ENCODE data around the gene E2F2.

The E2F2 gene

DNA sequence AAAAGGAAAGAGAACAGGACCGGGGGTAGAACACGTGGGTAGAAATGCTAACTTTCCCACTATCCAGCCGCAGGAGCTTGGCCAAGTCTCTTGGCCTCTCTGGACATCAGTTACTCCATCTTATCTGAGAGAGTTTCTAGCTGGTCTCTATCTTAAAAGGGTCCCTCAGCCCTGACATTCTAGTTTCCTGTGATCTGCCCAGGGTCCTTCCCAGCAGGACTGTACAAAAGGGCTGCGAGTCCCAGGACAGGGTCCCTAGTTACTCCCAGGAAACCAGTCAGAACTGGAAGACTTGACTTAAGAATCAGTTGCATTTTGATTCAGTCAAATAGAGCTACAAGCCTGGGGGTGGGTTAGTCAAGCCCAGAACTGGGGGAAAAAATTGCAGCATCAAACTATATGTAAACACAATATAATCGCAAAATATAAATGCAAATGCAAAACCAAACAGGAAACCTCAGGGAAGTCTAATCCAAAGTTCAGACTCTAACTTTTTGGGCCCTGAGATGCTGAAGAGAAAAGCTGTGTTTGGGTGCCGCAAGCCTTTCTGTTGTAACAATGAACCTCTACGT is 49.9 kb downstream of the E2F2 start:
- DNase-seq, result no peak

DNA sequence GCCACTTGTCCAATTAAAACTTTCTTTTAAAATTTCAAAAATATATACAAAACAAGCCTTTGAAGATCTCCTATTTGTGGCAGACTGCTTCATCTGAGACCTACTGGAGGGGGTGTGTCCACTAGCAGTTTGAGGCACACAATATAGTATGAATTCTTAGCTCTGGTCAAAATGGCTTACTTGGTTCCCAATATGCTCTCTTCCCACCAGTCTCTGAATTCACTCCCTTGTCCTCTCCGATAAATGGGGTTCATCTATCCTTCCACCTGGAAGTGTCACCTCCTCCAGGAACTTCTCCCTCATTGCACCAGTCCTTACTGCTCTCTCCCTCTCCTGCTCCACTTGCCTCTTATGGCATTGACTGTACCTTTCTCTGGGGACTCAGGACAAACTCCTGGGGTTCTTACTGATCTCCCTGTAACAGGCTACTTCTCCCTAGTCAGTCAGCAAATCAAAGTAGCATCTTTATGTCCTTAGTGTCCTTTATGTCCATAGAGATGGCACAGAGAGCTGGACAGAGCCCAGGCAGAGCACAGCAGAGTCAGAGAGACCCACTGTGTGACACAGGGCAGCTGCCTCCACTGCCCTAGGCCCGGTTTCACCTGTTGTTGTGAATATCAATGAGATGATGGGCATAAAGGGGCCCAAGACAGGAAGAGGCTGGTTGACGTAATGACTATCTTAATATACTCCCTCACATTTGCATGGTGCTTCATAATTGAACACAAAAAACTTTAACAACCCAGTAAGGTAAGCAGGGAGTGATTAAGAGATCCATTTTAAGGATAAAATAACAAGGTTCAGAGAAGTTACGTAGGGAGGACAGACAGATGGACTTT is 50.6 kb downstream of the E2F2 start:
- no peak for DNase-seq

DNA sequence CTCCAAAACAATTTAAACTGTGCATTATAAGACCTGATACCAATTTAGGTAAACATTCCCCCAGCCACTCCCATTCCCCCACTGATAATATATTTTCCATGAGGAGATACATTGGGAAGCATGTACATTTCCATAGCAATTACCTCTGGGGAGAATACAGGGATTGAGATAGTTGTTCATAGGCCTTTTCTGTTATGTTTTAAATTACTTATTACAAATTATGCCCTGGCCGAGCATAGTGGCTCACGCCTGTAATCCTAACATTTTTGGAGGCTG is 51.4 kb downstream of the E2F2 start:
- no peak for DNase-seq

DNA sequence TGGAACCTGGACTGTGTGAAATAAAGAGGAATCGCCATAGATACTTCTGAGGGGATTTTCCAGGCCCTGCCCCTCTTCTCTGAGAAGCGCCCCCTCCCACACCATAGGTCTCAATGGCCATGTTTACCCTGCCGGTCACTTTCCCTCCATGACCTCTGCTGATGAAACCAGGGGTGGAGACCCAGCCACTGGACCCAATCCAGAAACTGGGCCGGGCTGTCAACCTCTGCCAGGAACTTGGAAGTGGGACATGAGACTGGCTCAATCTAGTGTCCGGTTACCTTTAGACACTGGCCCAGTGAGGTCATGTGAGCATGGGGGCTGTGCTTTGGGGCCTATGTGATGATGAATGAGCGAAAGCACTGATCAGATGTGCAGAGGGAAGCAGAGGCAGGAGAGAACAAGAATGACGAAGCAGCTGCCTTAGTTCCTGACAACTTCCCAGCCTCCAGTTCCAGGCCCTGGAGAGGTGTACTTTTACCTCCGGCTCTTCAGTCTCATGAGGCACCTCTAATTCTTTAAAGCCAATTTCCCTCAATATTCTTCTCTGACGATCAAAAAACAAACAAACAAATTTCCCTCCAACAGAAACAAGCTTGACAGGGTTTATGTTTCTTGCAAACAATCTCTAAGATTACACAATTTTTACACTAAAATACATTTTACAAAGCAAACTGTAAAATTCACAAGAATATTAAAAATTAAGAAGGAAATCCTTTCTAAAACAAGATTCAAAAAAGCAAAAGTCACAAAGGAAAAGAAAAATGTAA is 52.0 kb downstream of the E2F2 start:
- no peak for DNase-seq

DNA sequence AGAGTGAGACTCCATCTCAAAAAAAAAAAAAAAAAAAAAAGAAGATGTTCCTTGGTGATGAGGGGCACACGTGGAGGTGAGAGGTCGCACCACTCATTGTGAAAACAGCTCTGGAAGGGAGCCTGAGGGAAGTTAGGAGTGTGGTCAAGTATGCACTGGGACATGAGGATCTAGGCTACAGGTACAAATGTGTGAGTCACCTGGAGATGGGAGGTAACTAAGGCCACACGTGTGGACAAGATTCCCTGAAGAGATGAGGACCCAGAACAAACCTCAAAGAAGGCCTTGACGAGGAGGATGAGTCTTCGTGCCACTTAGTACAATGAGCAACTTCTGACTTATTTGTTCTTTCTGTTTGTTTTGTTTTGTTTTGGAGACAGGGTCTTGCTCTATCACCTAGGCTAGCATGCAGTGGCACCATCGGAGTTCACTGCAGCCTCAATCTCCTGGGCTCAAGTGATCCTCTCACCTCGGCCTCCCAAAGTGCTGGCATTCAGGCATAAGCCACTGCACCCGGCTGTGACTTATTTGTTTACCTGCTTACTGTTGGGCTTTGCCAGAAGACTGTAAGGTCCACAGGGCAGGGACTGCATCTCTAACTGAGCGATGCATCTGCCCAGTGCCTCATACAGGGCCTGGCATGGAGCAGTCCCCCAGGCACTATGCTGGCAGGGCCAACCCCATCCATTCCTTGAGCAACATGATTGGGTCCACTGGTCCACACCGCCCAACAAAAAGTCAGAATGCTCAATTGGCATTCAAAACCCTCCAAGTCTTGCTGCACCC is 53.5 kb downstream of the E2F2 start:
- no peak for DNase-seq

DNA sequence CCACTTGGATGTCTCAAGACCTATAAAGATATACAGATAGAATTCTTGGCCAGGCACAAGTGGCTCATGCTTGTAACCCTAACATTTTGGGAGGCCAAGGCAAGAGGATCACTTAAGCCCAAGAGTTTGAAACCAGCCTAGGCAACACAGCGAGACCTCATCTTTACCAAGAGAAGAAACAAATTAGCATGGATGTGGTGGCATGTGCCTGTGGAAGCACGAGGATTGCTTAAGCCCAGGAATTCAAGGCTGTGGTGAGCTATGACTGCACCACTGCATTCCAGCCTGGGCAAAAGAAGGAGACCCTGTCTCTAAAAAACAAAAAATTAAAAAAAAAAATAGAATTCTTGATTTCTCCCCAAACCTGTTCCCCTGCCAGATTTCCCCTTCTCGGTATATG is 55.4 kb downstream of the E2F2 start:
- no peak for DNase-seq

DNA sequence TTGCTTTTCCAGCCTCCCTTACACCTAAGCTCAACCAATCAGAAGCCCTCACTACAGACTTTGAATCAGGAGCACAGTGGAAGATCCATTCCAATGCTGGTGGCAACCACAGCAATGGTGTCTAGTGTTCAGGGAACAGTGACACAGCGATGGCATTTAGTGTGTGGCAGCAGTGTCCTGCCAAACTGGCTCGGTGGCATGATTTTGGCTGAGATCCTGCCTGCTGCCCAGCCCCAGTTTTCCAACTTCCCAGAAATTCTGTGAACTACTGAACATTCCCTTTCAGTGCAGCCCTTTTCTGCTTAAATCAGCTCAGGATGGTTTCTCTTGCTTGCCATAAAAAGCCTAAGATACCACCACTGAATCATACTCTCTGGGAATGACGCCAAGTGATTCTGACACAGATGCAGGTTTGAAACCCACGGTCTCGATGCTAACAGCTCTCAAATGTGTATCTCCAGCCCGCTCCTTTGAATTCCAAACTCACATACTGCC is 55.9 kb downstream of the E2F2 start:
- DNase-seq, result no peak

DNA sequence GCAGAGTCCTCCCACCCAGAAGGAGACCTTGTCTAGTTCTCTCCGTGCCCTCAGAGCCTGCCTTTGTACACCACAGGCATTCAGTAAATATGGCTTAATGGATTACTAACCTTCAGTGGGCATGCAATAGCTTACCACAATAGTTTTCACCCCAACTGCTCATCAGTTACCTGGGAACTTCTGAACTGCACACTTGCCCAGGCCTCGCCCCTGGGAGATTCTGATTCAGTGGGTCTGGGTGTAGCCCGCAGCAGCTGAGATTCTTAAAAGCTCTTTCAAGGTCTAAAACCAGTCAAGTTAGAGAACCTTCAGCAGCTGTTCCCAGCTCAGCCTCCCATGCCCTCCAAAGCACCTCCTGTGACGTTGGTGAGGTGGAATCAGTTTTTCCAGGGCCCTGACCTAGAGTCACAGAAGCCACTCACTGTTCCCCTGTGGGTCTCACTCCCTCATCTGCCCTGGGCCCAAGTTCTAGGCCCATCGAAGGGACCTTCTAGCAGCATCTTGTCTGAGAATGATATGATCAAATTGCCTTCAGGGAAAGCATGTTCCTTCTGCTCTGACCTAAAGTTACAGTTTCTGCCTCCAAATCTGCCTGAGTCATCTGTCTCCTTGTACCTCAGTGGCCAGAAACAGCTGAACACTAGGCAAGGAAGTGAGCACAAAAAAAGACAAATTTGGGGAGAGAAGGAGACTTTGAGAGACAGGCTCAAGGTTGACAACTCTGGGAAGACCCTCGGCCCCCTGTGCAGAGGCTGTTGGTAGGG is 57.8 kb downstream of the E2F2 start:
- no peak for DNase-seq

DNA sequence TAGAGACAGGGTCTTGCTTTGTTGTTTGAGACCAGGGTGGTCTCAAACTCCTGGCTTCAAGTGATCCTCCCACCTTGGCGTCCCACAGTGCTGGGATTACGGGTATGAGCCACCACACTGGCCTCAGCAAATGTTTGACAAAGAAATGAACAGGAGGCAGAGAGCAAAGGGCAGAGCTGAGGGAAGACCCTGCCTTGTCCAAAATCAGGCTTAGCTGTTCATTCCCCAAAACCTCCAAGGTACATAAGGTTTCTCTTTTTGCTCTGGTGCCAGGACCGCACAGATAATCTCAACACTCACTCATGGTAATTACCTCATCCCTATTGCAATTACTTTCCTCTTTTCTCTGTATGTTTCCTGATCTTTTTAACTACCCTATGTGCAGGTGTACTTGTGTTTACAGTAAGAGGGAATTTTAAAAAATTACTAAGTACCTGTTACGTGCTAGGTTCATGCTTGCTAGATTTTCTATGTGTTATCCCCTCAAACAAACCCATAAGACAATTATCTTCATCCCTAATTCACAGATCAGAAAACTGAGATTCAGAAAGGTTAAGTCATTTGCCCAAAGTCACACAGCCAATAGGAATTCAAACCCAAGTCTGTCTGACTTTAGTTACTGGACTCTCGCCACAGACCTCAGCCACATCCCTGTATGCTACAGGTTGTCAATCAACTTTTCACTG is 58.5 kb downstream of the E2F2 start:
- no peak for DNase-seq

DNA sequence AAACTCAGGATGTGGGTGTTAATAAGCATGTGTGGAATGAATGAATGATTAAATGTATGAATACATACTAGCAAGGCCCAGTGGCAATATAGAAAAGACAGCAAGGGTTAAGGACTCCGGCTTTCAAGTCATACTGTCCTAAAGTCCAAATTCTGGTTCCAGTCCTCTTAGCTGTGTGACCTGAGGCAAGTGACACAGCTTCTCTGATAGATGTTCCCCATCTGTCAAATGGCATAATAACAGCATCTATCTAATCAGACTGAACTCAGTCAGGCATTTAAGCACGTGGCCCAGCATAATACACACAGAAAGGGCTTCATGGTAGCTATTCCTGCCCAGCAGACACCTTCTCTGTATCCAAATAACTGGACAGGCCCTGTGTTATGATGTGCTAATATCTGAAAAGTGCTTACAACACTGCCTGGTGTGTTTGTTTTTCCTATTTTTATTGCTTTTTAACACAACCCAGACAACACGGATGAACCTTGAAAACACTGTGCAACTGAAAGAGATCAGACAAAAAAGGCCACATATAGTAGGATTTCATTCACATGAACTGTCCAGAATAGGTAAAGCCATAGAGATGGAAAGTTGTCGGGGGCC is 59.5 kb downstream of the E2F2 start:
- no peak for DNase-seq

DNA sequence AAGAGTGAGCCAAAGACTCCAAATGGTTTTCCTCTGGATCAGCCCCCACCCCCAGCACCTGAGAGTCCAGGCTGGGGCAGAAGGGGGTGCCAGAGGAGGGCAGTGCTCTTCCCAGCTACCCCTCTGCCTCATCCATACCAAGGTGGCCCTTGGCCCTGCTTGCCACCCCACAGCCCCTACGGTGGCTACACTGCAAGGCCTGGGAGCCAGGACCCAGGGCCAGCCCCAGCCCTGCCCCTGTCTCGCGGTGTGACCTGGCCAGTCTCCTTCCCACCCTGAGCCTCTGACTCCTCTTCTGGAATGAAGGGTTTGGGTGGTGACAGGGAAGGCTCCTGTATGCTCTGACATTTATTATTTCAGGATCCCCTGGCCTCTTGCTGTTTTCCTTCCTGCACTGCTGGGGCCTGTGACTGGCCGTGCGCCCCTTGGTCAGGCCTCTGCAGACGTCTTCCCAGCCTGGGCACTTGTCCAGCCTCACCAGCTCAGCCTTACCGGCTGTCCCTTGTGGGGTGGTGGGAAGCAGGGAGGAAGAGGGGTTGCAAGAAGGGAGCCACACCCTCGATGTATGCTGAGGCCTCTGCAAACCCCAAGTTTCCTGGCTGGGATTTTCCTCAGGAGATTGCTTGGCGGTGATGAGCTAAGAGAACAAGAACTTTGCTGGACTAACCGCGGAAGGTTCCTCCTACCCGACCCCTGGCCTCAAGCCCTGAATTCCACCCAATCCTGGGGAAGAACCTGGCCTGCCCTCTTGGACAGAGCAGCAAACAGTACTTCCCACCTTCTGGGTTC is 60.6 kb downstream of the E2F2 start:
- DNase-seq, result no peak

DNA sequence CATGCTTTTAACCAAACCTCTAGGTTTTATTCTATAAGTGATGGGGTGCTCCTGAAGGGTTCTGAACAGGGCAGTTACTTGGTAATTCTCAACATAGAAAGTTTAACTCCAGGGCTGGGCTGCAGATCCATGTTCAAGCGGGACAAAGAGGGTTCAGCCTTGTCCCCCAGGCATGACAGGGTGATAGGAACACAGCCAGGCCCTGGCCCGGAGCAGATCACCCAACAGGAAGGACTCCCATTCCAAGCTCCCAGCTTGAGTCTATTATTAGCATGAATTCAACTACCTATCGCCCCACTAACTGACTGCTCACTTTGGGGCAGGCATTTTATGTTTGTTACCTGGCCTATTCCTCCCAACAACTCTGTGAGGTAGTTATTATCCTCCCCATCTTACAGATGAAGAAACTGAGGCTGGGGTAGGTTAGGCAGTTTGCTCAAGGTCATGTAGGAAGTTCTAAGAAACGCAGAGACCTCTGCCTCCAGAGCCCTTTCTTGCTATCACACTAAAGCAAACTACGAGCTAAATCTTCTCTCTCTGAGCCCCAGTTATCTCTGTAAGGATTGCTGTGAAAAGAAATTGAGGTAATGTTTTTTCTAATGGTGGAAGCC is 61.6 kb downstream of the E2F2 start:
- DNase-seq, result no peak

DNA sequence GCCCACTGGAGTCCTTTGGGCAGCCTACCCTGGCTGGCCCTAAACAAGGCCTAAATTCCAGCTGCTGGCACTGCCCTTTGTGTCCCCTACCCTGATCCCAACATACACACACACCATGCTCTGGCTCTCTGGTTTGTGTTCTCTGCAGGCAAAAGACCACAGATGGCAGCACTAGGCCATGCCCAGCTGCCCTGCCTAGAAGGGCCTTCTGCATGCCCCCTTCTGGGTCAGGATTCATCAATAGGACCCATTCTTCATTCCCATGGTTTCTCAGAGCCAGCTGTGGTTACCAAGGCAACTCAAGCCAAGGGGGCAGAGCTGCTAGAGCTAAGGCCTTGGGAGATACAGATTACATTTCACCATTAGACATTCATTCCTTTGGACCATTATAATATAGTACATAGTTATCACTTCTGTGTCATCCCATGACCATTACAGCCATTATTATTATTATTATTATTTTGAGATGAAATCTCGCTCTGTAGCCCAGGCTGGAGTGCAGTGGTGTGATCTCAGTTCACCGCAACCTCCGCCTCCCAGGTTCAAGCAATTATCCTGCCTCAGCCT is 64.5 kb downstream of the E2F2 start:
- DNase-seq, result no peak

DNA sequence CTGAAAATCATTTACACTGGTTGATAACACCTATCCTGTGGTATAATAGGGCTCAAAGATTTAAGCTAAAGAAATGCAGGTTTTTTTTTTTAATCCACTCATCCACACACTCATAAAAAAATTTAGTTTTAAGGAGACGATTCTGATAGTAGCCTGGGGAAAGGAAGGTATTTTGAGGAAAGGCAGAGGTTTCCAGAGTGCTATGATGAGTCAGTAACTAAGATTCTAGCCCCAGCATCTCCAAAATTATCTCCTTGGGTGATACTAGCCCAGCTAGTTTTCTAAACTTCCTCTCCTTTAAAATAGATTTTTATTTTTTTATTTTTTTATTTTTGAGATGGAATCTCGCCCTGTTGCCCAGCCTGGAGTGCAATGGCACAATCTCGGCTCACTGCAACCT is 67.7 kb downstream of the E2F2 start:
- DNase-seq, result no peak

DNA sequence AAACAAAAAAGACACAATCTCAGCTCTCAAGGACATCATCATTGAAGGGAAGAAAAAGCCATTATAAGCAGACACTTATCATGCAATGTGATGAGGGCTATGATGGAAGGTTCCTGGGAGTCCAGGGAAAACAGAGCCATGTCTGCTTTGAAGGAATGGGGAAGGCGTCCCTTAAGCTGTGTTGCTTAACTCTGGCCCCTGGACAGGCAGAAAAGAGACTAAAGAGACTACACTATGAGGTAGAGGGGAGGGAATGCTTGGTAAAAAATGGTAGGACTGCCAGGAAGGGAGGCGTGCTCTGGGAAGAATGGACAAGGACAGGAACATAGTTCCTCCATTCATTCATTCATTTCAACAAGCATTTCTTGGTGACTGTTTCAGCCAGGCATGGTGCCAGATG is 68.3 kb downstream of the E2F2 start:
- DNase-seq, result no peak

DNA sequence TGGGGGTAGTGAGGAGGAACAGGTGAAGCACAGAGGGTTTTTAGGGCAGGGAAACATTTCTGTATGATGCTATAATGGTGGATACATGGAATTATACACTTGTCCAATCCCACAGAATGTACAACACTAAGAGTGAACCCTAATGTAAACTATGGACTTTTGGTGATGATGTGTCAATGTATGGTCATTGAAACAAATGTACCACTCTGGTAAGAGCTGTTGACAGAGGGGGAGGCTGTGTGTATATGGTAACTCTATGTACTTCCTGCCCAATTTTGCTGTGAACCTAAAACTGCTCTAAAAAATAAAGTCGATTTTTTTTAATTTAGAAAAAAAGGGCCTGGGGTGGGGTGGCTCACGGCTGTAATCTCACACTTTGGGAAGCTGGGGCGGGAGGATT is 70.0 kb downstream of the E2F2 start:
- DNase-seq, result no peak

DNA sequence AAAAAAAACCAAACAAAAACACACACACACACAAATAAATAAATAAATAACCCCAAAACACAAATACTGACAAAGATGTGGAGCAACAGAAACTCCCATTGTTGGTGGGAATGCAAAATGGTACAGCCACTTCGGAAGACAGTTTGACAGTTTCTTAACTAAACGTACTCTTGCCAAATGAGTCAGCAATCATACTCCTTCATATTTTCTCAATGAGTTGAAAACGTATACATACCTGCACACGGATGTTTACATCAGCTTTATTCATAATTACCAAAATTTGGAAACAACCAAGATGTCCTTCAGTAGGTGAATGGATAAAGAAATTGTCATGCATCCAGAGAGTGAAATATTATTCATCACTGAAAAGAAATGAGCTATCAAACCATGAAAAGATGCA is 70.5 kb downstream of the E2F2 start:
- DNase-seq, result no peak

DNA sequence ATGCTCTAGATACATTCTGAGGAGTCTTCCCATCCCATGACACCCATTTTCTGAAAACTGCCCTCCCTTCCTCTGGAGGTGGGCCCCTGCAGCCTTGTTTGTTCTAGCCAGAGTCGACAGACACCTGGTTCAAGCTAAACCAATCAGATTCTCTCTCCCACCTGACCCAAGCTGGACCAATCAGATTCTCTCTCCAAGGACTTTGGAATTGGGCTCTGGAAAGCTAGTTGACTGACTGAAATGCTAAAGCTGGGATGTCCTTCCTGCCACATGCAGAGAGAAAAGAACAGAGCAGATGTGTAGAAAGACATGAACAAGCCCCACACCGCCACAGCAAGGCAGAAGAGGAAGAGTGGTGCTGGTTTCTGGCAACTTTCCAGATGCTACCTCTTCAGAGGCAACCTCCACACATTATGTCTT is 71.7 kb downstream of the E2F2 start:
- no peak for DNase-seq

Data from CD4-positive, alpha-beta T cell treated with Interleukin-4 for 1 hour (primary cell).